Activated CD8-positive, alpha-beta T cell treated with anti-CD3 and anti-CD28 coated beads, Interleukin-2, amount 10 ng/mL, durations not matched to agents 7 days and 5 days (primary cell): ENCODE results near the gene COL18A1. TPM values are rescaled to one million over a fixed set of nuclear protein-coding genes. Genes with fewer than 3 reads are reported as not detected.

Experiments
- ATAC-seq: fragments of 150-1000 bp; cut with Tn5 transposase; one replicate; pipeline ENCODE4 v1.10.0; 2021; ENCODE audit warnings: moderate library complexity
- CTCF ChIA-PET: fragments of 350-600 bp; sonication (Branson Sonifier 250); formaldehyde crosslinking; loops from one replicate; lab custom pipeline; 2021; ENCODE audit warnings: antibody characterized with exemption; lab: Charles Lee
- POLR2A ChIA-PET: fragments of 350-600 bp; sonication (Branson Sonifier 250); formaldehyde crosslinking; loops from one replicate; lab custom pipeline; 2021; ENCODE audit warnings: antibody characterized with exemption; lab: Charles Lee
- DNase-seq: peaks from one replicate; pipeline ENCODE4 v3.0.0-alpha.2; 2020
- H3K27ac Mint-ChIP-seq: one replicate; pipeline ENCODE4 v1.8.0; 2021; ENCODE audit warnings: mild to moderate bottlenecking, mixed read lengths
- H3K27me3 Mint-ChIP-seq: one replicate; pipeline ENCODE4 v1.8.0; 2021; ENCODE audit warnings: low read depth, mixed read lengths
- H3K36me3 Mint-ChIP-seq: one replicate; pipeline ENCODE4 v1.8.0; 2021; ENCODE audit warnings: low read depth, mixed read lengths
- H3K4me1 Mint-ChIP-seq: one replicate; pipeline ENCODE4 v1.8.0; 2021; ENCODE audit warnings: low read depth, mixed read lengths
- H3K4me3 Mint-ChIP-seq: one replicate; pipeline ENCODE4 v1.8.0; 2021; ENCODE audit warnings: mild to moderate bottlenecking, mixed read lengths
- H3K9me3 Mint-ChIP-seq: one replicate; pipeline ENCODE4 v1.8.0; 2022; ENCODE audit warnings: mixed read lengths; ENCODE audit not compliant: insufficient read depth
- total RNA-seq, 2 experiments: library from RNA; stranded (reverse); gene quantifications; one replicate each; pipeline ENCODE4 v1.2.3, GENCODE V29; 2021

COL18A1 gene
- total RNA-seq, 2 experiments from 2014 or later = 24.1 to 28.7 TPM

- H3K4me1 Mint-ChIP-seq = peaks cover 31% of the 10 kb centered on the region
- no peaks in the 10 kb centered on the region for H3K27me3 Mint-ChIP-seq
- ATAC-seq (no peak), DNase-seq (no peak)
- H3K4me3 Mint-ChIP-seq = no peak overlapping the region
- H3K9me3 Mint-ChIP-seq = no peaks in the 10 kb centered on the region
- H3K27ac Mint-ChIP-seq = peak overlapping the region; percentile 43
- ChIA-PET CTCF (interaction anchor here (1.2 kb wide), 1 partner anchor 14 kb away, joined by 4 read pairs; no protein-coding TSS in a partner anchor), POLR2A (no interaction called here)
- H3K36me3 Mint-ChIP-seq = peaks cover 32% of the 10 kb centered on the region
These were observed 130.5 kb downstream of the COL18A1 start for GRCh38 chr21:45535341-45536081.

GRCh38 chr21:45536301-45537081 lies 131.5 kb downstream of the COL18A1 start:
- POLR2A ChIA-PET = no interaction called here
- no peak for ATAC-seq
- DNase-seq = no peak
- Mint-ChIP-seq H3K4me3 (no peak overlapping the region), H3K27ac (no peak overlapping the region), H3K36me3 (peaks cover 32% of the 10 kb centered on the region), H3K4me1 (peaks cover 38% of the 10 kb centered on the region), H3K9me3 (no peaks in the 10 kb centered on the region), H3K27me3 (no peaks in the 10 kb centered on the region)
- CTCF ChIA-PET = interaction anchor here (1.2 kb wide), 1 partner anchor 15 kb away, joined by 4 read pairs; no protein-coding TSS in a partner anchor

GRCh38 chr21:45537111-45537745 lies 132.3 kb downstream of the COL18A1 start:
- DNase-seq (no peak), ATAC-seq (no peak)
- Mint-ChIP-seq H3K4me3 (no peak overlapping the region), H3K36me3 (peaks cover 27% of the 10 kb centered on the region), H3K4me1 (peaks cover 36% of the 10 kb centered on the region), H3K27ac (no peak overlapping the region), H3K9me3 (no peaks in the 10 kb centered on the region), H3K27me3 (no peaks in the 10 kb centered on the region)
- ChIA-PET POLR2A (no interaction called here), CTCF (no interaction called here)

GRCh38 chr21:45537746-45538291 lies 132.9 kb downstream of the COL18A1 start:
- Mint-ChIP-seq H3K27me3 (no peaks in the 10 kb centered on the region), H3K4me3 (no peak overlapping the region), H3K27ac (no peak overlapping the region), H3K36me3 (peaks cover 23% of the 10 kb centered on the region), H3K4me1 (peaks cover 31% of the 10 kb centered on the region), H3K9me3 (no peaks in the 10 kb centered on the region)
- ChIA-PET CTCF (no interaction called here), POLR2A (no interaction called here)
- no peak for DNase-seq
- no peak for ATAC-seq

GRCh38 chr21:45538381-45539045 lies 133.5 kb downstream of the COL18A1 start:
- DNase-seq = no peak
- ChIA-PET CTCF (no interaction called here), POLR2A (no interaction called here)
- Mint-ChIP-seq H3K27me3 (no peaks in the 10 kb centered on the region), H3K36me3 (peaks cover 22% of the 10 kb centered on the region), H3K4me3 (no peak overlapping the region), H3K27ac (no peak overlapping the region), H3K4me1 (peaks cover 24% of the 10 kb centered on the region), H3K9me3 (no peaks in the 10 kb centered on the region)
- no peak for ATAC-seq

- H3K27ac Mint-ChIP-seq = no peak overlapping the region
- DNase-seq (no peak), ATAC-seq (no peak)
- H3K27me3 Mint-ChIP-seq = no peaks in the 10 kb centered on the region
- peaks cover 24% of the 10 kb centered on the region for H3K4me1 Mint-ChIP-seq
- ChIA-PET POLR2A (interaction anchor here (0.6 kb wide), 1 partner anchor 247 kb away, joined by 3 read pairs; no protein-coding TSS in a partner anchor), CTCF (no interaction called here)
- H3K36me3 Mint-ChIP-seq = peaks cover 22% of the 10 kb centered on the region
- no peaks in the 10 kb centered on the region for H3K9me3 Mint-ChIP-seq
- H3K4me3 Mint-ChIP-seq = no peak overlapping the region
These were observed 134.3 kb downstream of the COL18A1 start for GRCh38 chr21:45539046-45539795.

- no peaks in the 10 kb centered on the region for H3K27me3 Mint-ChIP-seq
- ATAC-seq (no peak), DNase-seq (no peak)
- peaks cover 22% of the 10 kb centered on the region for H3K36me3 Mint-ChIP-seq
- peak overlapping the region; percentile 82 for H3K27ac Mint-ChIP-seq
- peak overlapping the region; percentile 75 for H3K4me3 Mint-ChIP-seq
- ChIA-PET CTCF (interaction anchor here (1.4 kb wide), 1 partner anchor 8 kb away, joined by 5 read pairs; no protein-coding TSS in a partner anchor), POLR2A (interaction anchor here (0.6 kb wide), 1 partner anchor 248 kb away, joined by 3 read pairs; no protein-coding TSS in a partner anchor)
- no peaks in the 10 kb centered on the region for H3K9me3 Mint-ChIP-seq
- H3K4me1 Mint-ChIP-seq = peaks cover 24% of the 10 kb centered on the region
These were observed 135.0 kb downstream of the COL18A1 start for GRCh38 chr21:45539796-45540600.

GRCh38 chr21:45540601-45540970 lies 135.6 kb downstream of the COL18A1 start:
- Mint-ChIP-seq H3K27me3 (no peaks in the 10 kb centered on the region), H3K27ac (peak overlapping the region; percentile 82), H3K36me3 (peaks cover 17% of the 10 kb centered on the region), H3K4me1 (peaks cover 21% of the 10 kb centered on the region), H3K9me3 (no peaks in the 10 kb centered on the region), H3K4me3 (peak overlapping the region; percentile 75)
- CTCF ChIA-PET = interaction anchor here (1.4 kb wide), 1 partner anchor 8 kb away, joined by 5 read pairs; no protein-coding TSS in a partner anchor
- POLR2A ChIA-PET = no interaction called here
- no peak for DNase-seq
- ATAC-seq = no peak

- Mint-ChIP-seq H3K4me1 (peaks cover 16% of the 10 kb centered on the region), H3K27ac (peak overlapping the region; percentile 82), H3K9me3 (no peaks in the 10 kb centered on the region), H3K4me3 (peak overlapping the region; percentile 75), H3K27me3 (no peaks in the 10 kb centered on the region), H3K36me3 (peaks cover 9% of the 10 kb centered on the region)
- peak; percentile 79 for ATAC-seq
- ChIA-PET CTCF (interaction anchor here (1.4 kb wide), 1 partner anchor 9 kb away, joined by 5 read pairs; no protein-coding TSS in a partner anchor), POLR2A (interaction anchor here (0.8 kb wide), 1 partner anchor 46 kb away, joined by 3 read pairs; no protein-coding TSS in a partner anchor)
- DNase-seq = peak; percentile 88
These were observed 136.5 kb downstream of the COL18A1 start for GRCh38 chr21:45541221-45542039.
